GM18508 (cell line): Measurements from ENCODE around the gene BTBD19.
"Not testable (repeated sequence)": the region's sequence is repeated elsewhere in the genome, so short reads cannot be mapped to it uniquely, and the experiment has no call there.

ENCODE experiments used
- ATAC-seq: cut with Tn5 transposase; IDR thresholded peaks from one replicate; pipeline ENCODE4 v1.9.1; 2021; ENCODE audit warnings: moderate number of reproducible peaks; ENCODE audit not compliant: insufficient read depth, unreplicated experiment

Gene BTBD19

DNA sequence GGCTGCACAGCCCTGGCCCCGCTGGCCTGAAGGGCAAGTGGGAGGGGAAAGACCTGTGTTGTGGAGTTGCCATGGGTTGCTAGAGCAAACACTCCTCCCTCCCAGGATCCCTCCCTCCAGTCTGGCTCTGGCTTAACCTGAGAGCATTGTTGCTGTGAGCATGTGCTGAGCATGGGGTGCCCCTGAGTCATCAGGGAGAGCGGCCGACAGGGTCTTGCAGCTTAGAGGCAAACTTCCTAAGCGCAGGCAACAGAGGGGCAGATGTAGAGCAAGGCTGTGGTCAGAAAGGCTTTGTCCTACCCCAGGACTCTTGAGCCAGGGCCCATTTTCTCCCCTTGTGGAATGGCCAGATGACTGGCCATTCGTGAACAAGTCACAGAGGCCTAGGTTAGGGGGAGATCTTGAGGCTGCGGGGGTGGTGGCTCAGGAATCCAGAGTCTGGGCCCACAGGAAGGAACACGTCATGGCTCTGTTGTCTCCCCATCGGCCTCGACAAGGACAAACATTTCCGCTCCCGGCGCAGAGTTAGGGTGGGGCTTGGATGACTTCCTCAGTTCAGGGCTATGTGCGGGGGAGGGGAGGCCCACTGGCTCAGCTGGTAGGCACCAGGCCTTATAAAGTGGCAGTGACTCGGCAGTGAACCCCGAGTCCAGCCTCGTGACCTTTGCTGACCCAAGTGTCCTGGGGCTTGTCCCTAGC, 810 bp upstream of the BTBD19 start:
- ATAC-seq, result no peak

DNA sequence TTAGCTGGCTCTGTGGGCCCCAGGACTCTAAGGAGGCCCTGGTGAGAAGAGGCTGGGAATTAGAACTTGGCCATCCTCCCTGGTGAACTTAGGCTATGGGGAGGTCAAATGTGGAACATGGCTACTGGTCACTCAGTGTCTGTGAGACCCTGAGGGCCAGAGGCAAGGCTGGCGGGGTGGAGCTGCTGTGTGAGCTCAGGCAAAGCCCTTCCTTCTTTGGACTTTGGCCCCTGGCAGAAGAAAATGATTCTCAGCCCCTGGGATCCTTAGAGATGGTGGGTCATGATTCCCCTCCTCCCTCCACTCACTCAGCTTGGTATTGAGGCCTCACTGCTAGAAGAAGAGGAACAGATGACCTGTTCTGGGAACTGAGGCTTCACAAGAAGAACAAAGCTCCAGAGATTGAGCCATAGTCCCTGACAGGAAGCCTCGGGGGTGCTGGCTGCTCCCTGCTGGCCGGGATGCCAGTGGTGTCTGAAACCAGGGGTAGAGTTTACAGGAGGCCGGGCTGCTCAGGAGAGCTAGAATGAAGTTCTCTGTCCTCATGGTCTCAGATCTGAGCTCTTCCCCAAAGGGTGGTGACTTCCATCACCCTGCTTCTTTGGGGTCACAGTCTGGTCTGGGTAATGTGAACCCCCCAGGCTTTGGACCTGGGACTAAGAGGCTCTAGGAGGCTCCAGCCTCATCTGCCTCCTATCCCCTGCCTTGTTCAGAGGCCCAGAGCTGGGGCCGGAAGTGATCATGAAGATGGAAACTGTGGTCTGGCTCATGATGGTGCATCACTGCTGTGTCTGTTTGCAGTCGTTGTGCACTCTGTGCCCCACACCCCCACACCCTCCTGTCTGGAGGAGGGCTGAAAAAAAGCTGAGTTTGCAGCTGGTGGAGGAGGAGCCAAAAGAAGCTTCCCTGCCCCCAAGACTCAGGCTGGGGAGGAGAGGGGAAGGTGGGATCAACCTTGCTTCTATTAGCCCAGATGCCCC, 905 bp downstream of the BTBD19 start:
- ATAC-seq, result no peak

DNA sequence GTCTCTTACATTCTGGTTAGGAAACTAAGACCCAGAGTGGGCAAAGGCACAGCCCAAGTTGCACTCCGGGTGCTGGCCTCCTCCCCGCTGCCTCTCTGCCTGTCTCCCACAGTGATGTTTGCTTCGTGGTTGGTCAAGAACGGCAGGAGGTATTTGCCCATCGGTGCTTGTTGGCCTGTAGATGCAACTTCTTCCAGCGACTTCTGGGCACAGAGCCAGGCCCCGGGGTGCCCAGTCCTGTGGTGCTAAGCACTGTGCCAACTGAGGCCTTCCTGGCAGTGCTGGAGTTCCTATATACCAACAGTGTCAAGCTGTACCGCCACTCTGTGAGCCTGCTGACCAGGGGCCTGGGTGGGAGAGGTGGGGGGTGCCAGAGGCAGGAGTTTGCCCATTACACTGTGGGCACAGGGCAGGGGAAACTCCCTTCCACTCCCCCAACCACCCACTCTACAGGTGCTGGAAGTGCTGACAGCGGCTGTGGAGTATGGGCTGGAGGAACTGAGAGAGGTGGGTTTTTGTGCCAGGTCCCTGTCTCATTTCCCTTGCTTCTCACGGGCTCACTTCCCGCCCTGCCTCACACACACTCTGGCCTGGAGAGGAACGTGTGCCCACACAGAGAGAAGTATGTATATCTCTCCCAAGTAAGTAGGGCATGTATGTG, 1.9 kb downstream of the BTBD19 start:
- ATAC-seq, result no peak

DNA sequence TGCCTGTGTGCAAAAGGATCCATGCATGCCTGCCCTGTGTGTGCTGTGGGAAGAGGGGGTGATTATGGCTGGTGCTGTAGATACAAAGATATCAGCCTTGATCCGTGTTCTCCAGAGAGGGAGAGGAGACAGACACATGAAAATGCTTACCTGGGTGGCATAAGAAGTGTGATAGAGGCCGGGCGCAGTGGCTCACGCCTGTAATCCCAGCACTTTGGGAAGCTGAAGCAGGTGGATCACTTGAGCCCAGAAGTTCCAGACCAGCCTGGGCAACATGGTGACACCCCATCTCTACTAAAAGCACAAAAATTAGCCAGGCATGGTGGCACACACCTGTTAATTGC, 2.4 kb downstream of the BTBD19 start:
- ATAC-seq, result not testable (repeated sequence)

DNA sequence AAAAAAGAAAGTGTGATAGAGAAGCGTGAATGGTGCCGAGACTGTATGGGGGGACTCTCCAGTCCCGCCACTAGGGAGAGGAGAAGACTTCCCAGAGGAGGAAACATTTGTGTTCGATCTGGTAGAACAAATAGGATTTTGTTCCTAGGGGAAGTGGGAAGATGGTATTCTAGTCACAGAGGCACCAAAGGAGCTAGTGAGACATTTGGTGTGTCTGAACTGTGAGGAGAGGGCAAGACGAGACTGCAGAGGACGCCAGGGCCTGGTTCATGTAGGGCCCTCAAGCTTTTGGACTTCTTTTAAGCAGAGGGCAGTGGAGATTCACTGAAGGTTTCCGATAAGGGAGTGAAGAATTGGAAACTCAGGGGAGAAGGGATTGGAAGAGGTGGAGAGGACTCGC, 2.9 kb downstream of the BTBD19 start:
- no peak for ATAC-seq

DNA sequence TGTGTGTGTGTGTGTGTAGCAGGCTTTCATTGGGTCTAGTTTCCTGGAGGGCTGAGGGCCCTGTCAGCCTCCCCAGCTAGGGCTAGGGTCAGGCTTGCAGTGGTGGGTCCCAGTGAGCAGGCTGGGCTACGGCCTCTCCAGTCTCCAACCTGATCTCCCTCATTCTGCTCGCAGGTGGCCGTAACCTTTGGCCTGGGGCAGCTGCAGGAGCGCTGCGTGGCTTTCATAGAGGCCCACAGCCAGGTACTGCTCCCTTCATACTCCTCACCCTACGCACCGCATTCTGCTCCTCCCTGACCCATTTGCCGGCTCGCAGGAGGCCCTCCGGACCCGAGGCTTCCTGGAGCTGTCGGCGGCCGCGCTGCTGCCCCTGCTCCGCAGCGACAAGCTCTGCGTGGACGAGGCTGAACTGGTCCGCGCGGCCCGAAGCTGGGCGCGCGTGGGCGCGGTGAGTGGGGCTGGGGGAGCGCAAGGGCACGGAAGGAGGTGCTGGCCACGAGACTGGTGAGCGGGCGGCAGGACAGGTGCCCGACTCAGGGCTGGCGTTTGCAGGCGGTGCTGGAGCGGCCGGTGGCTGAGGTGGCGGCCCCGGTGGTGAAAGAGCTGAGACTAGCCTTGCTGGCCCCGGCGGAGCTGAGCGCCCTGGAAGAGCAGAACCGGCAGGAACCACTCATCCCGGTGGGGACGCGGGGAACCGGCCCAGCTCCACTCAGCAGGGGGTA, 4.7 kb downstream of the BTBD19 start:
- ATAC-seq, result no peak

DNA sequence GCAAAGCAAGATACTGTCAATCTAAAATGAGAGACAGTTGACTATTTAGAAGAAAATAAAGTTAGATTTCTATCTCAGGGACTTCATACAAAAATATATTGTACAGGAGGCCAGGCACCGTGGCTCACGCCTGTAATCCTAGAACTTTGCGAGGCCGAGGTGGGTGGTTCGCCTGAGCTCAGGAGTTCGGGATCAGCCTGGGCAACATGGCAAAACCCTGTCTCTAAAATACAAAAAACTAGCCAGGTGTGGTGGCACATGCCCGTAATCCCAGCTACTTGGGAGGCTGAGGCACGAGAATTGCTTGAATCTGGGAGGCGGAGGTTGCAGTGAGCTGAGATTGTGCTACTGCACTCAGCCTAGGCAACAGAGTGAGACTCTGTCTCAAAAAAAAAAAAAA, 7.6 kb downstream of the BTBD19 start:
- not testable (repeated sequence) for ATAC-seq

DNA sequence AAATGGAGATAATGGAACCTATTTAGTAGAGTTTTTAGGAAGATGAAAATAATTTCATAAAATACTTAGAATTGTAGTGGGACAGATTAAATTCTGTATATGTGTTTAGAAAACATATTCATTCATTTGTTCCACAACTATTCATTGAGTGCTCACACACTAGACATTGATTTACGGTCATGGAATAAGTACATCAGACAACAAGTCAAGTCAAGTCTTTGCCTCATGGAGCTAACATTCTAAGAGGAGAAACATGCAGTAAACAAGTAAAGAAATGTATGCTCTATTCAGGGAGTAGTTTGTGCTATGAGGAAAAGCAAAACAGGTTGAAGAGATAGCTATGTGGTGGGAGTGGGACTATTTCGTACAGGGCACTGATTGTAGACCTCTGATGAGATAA, 9.0 kb downstream of the BTBD19 start:
- no peak for ATAC-seq

DNA sequence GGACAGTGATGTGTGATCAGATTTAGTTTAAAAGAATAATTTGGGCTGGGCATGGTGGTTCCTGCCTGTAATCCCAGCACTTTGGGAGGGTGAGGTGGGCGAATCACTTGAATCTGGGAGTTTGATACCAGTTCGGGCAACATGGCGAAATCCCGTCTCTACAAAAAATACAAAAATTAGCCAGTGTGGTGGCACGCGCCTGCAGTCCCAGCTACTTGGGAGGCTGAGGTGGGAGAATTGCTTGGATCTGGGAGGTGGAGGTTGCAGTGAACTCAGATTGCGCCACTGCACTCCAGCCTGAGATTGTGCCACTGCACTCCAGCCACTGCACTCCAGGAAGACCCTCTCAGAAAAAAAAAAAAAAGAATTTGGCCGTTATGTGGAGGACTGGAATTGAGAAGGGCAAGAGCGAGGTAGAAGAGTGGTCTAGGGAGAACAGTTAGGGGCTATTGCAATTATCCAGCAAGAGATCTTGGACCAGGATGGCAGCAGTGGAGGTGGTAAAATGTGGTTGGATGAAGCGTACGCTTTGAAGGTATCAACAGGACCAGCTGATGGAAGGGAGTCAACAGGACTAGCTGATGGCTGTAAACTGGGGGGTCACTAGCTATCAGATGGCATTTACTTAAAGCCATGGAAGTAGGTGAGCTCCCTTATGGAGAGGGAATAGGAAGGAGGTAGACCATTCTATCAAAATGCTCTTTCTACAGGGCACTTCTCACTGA, 9.6 kb downstream of the BTBD19 start:
- ATAC-seq, result no peak

DNA sequence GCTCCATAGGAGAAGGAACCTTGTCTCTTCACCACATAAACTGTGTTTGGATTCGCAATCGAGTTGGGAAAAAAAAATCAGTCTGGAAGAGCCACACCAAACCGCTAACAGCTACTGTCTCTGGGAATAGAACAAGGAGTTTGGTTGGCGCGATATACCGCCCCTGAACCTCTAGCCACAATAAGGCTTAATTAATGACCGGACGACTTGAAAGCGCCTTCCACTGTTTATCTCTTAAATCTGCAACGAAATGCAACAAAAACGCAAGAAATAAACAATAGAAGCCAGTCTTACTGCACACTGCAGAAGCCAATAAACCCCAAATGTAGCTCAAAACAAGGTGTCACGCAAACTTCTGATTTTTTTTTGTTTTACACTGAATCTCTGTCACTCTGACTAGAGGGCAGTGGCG, 10.9 kb downstream of the BTBD19 start:
- ATAC-seq, result no peak

DNA sequence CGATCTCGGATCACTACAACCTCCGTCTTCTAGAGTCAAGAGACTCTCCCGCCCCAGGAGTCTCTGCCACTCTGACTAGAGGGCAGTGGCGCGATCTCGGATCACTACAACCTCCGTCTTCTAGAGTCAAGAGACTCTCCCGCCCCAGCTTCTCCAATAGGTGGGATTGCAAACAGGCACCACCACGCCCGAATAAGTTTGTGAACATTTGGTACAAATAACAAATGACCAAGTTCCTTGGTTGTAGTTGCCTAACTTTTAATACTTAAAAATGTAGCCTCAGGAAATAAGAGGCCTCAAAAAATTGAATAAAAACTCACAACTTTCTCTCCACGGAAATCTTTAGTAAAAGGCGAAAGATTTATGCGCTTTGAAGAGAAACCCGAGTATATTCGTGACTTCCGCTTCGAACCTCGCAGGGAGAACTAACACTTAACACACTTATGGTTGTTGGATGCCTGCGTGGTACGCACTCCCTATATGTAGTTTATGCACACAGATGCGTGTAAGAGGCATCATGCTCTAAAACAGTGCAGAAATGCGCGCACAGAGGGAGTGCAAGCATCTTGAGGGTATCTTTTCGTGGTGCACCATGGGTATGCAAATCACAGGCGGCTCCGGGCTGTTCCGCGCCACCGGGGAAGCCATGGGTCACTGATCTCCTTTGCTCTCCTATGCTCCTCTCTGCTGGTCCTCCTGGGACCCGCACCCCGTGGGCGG, 11.4 kb downstream of the BTBD19 start:
- peak; percentile 67 for ATAC-seq

DNA sequence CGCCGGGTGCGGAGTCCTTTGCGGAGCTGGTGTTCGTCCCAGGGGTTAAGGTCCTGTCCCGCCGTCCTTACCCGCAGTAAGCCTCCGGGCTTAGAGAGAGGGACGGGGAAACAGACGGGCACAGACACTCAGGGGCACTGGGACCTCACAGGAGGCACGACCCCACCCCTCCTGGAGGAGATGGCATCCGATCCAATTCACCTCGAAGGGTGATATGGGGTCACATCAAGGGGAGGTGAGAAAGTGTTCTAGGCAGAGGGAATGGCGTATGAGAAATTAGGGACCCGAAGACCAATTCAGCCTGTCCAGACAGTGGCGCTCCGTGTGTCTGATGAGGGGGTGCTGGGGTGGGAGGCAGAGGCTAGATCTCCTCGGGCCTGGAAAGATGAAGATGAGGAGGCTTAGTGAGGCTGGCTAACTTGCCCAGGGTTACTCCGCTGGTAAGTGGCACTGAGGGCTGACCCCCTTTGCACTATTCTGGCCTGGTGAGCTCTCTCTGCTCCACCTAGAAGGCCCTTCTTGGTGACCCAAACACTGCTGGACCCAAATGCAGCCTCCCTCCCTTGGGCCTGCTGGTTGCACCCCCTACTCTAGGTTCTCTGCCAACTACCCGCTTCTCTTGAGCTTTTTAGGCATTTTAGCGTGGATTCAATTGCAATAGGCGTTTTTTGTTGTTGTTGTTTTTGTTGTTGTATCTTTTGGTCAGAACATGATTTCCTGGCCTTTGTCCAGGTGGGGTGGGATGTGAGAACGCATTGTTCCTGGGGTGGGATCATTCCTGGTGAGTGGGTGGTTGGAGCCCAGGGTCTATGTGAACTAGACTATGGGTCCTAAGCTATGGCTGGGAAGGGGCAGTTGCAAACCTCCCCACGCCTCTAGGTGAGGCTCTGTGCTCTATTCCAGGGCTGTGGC, 12.3 kb downstream of the BTBD19 start:
- ATAC-seq, result no peak

DNA sequence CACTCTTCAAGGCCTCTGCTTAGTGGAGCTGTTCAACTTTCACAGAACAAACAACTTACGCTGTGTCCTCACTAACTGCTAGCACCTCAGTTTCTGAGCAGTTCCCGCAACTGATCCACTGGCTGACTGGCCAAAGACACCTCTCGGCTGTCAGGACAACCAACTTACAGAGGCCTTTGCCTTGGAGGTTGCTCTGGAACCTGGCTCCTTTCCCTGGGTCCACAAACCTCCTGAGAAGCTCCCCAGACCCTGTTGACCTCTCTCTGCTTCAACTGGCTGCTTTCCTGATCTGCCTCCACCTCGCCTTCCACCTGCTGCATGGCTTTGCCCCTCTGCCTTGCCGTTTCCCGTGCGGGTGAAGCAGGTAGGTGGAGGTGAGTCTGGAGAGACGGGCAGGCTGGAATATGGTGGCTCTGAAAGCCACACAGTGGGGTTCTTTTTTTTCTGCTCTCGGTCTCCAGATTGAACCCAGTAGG, 13.0 kb downstream of the BTBD19 start:
- ATAC-seq, result no peak

DNA sequence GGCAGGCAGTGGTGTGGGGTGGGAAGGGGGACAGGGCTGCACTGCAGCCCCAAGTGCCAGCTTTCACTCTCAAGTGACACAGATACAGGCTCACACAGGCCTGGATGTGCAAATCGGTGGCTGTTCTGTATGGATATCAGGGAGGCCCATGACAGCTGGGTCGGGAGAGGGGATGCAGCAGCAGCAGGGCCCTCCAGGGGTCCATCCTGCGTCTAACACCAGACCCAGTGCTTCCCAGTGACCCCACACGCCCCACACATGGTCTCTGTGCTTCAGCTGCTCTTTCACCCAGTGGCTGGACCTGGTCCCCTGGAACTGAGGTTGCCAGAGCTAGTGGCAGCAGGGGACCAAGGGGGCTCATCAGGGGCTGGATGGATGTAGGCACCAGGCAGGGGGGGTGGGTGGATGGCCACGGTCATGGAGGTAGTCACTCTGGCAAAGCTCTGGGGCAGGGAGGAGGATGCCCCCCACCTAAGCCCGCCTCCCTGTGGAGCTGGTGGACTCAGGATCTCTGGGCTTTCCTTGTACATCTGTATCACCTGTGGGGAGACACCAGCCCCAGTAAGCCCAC, 13.9 kb downstream of the BTBD19 start:
- no peak for ATAC-seq

DNA sequence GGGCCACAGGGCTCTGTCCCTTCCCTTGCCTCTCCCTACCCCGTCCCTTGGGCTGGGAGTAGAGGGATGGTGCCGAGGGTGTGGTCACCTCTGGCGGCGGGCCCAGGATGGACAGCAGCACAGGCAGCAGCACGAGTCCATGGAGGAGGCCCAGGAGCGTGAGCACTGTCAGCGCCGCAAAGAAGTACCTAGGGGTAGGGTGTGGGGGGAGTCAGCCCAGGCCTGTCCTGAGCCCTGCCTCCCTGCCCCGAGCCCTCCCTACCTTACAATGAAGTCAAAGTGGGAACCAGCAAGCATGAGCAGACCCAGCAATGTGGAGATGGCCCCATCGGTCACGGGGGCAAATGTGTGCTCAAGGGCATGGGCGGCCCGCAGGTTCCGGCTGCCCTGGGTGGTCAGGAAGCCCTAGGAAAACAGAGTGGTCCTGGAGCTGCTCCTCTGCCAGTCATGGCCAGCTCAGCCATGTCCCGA, 14.7 kb downstream of the BTBD19 start:
- ATAC-seq, result no peak

DNA sequence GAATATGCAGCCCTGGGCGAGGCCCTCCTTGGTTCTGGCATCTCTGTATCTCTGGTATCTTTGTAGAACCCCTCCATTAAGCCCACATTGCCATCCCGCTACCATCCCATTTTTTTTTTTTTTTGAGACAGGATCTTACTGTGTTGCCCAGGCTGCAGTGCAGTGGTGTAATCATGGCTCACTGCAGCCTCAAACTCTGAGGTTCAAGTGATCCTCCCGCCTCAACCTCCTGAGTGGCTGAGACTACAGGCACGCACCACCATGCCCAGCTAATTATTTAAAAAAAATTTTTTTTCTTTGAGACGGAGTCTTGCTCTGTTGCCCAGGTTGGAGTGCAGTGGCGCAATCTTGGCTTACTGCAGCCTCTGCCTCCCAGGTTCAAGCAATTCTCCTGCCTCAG, 16.1 kb downstream of the BTBD19 start:
- ATAC-seq, result not testable (repeated sequence)

DNA sequence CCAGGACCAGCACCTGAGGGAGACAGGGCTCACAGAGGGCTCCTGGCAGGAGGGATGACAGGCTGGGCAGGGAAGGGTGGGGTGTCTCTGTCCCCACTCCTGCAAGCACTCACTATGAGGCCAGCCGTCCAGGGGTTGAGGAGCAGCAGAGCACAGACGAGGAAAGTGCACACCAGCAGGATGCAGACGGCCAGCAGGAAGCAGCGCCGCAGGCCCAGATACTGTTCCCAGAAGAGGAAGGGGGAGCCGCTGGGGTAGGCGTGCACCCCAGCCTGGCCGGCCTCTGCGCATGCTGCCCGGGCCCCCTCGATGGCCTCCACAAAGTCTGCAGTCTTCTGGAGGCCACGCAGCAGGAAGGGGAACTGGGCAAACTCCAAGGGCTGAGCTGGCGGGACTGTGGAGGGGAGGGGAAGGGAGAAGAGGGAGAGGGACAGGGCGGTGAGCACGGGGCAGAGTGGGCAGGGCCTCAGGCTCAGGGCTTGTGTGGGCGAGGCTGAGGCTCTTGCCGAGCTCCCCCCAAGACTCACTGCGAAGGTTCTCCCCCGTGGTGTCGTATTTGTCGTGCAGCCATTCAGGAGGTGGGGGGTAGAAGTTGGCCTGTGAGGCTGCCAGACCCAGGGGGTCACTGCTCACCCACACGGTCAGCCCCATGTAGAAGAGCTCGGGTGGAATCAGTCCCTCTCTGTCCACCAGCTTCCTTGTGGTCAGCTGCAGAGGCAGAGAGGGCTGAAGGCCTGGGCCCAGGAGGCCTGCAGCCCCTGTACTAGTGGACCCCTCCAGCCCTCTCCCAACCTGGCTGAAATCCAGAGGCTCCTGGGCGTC, 18.3 kb downstream of the BTBD19 start:
- no peak for ATAC-seq
